Transverse colon (tissue), 4 donors: ENCODE results near the gene KCTD6.

Experiments
- CTCF ChIP-seq, 5 experiments: fragments of 200-600 bp in 3 of 5; fragments of 450-650 bp in 2 of 5; sonication (generic) in 3 of 5; IDR thresholded peaks; 1 replicate in 2 of 5; 2 replicates in 3 of 5; pipeline ENCODE4 v1.5.1; 2016 to 2017; ENCODE audit warnings: antibody characterized with exemption in 5 of 5, inconsistent platforms in 3 of 5, mild to moderate bottlenecking in 2 of 5, moderate library complexity in 1 of 5
- EP300 ChIP-seq: sonication (generic); formaldehyde crosslinking; IDR thresholded peaks from one replicate; pipeline ENCODE4 v1.6.1; 2017; ENCODE audit warnings: antibody characterized with exemption, low read depth
- POLR2A ChIP-seq: fragments of 450-650 bp; IDR thresholded peaks from one replicate; pipeline ENCODE4 v1.6.1; 2016; ENCODE audit warnings: antibody characterized with exemption, mild to moderate bottlenecking, moderate library complexity
- POLR2AphosphoS5 ChIP-seq, 3 donors: sonication (generic); formaldehyde crosslinking; IDR thresholded peaks; one replicate each; pipeline ENCODE4 v1.6.1; 2016; ENCODE audit warnings: antibody characterized with exemption in 3 of 3

- TF ChIP-seq POLR2A, result no peak
- TF ChIP-seq CTCF (IDR thresholded peaks at IDR 0.05), result no peak
- TF ChIP-seq POLR2AphosphoS5 (IDR thresholded peaks at IDR 0.05), result no peak
- no peak for TF ChIP-seq EP300
Observed at GRCh38 chr3:58539626-58540025, 47.7 kb downstream of the KCTD6 start.
